ENCODE measurements around the gene GIPC3.

- TF ChIP-seq, protein P1, sequence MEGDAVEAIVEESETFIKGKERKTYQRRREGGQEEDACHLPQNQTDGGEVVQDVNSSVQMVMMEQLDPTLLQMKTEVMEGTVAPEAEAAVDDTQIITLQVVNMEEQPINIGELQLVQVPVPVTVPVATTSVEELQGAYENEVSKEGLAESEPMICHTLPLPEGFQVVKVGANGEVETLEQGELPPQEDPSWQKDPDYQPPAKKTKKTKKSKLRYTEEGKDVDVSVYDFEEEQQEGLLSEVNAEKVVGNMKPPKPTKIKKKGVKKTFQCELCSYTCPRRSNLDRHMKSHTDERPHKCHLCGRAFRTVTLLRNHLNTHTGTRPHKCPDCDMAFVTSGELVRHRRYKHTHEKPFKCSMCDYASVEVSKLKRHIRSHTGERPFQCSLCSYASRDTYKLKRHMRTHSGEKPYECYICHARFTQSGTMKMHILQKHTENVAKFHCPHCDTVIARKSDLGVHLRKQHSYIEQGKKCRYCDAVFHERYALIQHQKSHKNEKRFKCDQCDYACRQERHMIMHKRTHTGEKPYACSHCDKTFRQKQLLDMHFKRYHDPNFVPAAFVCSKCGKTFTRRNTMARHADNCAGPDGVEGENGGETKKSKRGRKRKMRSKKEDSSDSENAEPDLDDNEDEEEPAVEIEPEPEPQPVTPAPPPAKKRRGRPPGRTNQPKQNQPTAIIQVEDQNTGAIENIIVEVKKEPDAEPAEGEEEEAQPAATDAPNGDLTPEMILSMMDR (tag by site-specific recombination; IDR thresholded peaks at IDR 0.05) = no peak
- TF ChIP-seq REST (tag by site-specific recombination; IDR thresholded peaks at IDR 0.05) (no peak), ZNF777 (tag by site-specific recombination; IDR thresholded peaks at IDR 0.05; ENCODE audit: borderline replicate concordance) (no peak), ZNF398 (tag by site-specific recombination; IDR thresholded peaks at IDR 0.05) (no peak), ZNF341 (tag by site-specific recombination; IDR thresholded peaks at IDR 0.05; ENCODE audit: low read depth) (no peak), ZBTB17 (tag by site-specific recombination; IDR thresholded peaks at IDR 0.05) (no peak), SCRT1 (tag by site-specific recombination; IDR thresholded peaks at IDR 0.05; ENCODE audit: borderline replicate concordance) (no peak), ZNF830 (tag by site-specific recombination; IDR thresholded peaks at IDR 0.05; ENCODE audit: low read depth) (no peak), SCRT2 (tag by site-specific recombination; IDR thresholded peaks at IDR 0.05) (no peak)
- TF ChIP-seq, protein P2, sequence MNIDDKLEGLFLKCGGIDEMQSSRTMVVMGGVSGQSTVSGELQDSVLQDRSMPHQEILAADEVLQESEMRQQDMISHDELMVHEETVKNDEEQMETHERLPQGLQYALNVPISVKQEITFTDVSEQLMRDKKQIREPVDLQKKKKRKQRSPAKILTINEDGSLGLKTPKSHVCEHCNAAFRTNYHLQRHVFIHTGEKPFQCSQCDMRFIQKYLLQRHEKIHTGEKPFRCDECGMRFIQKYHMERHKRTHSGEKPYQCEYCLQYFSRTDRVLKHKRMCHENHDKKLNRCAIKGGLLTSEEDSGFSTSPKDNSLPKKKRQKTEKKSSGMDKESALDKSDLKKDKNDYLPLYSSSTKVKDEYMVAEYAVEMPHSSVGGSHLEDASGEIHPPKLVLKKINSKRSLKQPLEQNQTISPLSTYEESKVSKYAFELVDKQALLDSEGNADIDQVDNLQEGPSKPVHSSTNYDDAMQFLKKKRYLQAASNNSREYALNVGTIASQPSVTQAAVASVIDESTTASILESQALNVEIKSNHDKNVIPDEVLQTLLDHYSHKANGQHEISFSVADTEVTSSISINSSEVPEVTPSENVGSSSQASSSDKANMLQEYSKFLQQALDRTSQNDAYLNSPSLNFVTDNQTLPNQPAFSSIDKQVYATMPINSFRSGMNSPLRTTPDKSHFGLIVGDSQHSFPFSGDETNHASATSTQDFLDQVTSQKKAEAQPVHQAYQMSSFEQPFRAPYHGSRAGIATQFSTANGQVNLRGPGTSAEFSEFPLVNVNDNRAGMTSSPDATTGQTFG (tag by site-specific recombination; IDR thresholded peaks at IDR 0.05; ENCODE audit: borderline replicate concordance) = no peak
- TF ChIP-seq, protein P3, sequence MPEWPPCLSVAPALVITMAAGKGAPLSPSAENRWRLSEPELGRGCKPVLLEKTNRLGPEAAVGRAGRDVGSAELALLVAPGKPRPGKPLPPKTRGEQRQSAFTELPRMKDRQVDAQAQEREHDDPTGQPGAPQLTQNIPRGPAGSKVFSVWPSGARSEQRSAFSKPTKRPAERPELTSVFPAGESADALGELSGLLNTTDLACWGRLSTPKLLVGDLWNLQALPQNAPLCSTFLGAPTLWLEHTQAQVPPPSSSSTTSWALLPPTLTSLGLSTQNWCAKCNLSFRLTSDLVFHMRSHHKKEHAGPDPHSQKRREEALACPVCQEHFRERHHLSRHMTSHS (tag by site-specific recombination; IDR thresholded peaks at IDR 0.05) = no peak
- TF ChIP-seq, protein P4, sequence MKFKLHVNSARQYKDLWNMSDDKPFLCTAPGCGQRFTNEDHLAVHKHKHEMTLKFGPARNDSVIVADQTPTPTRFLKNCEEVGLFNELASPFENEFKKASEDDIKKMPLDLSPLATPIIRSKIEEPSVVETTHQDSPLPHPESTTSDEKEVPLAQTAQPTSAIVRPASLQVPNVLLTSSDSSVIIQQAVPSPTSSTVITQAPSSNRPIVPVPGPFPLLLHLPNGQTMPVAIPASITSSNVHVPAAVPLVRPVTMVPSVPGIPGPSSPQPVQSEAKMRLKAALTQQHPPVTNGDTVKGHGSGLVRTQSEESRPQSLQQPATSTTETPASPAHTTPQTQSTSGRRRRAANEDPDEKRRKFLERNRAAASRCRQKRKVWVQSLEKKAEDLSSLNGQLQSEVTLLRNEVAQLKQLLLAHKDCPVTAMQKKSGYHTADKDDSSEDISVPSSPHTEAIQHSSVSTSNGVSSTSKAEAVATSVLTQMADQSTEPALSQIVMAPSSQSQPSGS (tag by site-specific recombination; IDR thresholded peaks at IDR 0.05; ENCODE audit: low read depth) = no peak
Measured at GRCh38 chr19:3589949-3590348, 4.7 kb downstream of the GIPC3 start.
